Keratinocyte (primary cell): ENCODE measurements around the gene ATXN7L2.

Source experiments
- CTCF ChIP-seq, 3 experiments: IDR thresholded peaks in 1 of 3; conservative IDR thresholded peaks in 1 of 3; optimal IDR thresholded peaks in 1 of 3; 2 replicates in 2 of 3; 3 replicates in 1 of 3; pipeline versions ENCODE3 to v1.5.1; 2011; ENCODE audit warnings: low read length in 3 of 3, mild to moderate bottlenecking in 3 of 3, moderate library complexity in 2 of 3, control low read depth in 1 of 3, inconsistent platforms in 1 of 3; ENCODE audit not compliant: insufficient read depth in 2 of 3; ENCODE audit errors: extremely low read depth in 1 of 3
- EZH2 ChIP-seq: IDR thresholded peaks from one replicate; pipeline ENCODE4 v1.6.1; 2012; ENCODE audit warnings: inconsistent platforms, mild to moderate bottlenecking, low read length, moderate library complexity

- TF ChIP-seq CTCF (optimal IDR thresholded peaks at IDR 0.05 in 1 of 3, IDR thresholded peaks at IDR 0.05 in 1 of 3, conservative IDR thresholded peaks at IDR 0.05 in 1 of 3; ENCODE audit: extremely low read depth in 1 of 3, insufficient read depth in 2 of 3, low read length in 3 of 3) (no peak), EZH2 (no peak)
Measured at GRCh38 chr1:109508001-109508872, 24.5 kb downstream of the ATXN7L2 start.
